Measurements from ENCODE around the gene ING5.

ING5 gene

GRCh38 chr2:241657786-241658254, 44.0 kb upstream of the ING5 start:
- no peaks in the 10 kb centered on the region for H3K9me3 ChIP-seq (ENCODE audit: insufficient read depth, low read length)
- H2AFZ ChIP-seq (ENCODE audit: low read depth, low read length, severe bottlenecking): no peak overlapping the region
- H3K4me2 ChIP-seq (ENCODE audit: low read depth, low read length, poor library complexity, severe bottlenecking): no peak overlapping the region
- H3K79me2 ChIP-seq (ENCODE audit: insufficient read depth, low read length): no peaks in the 10 kb centered on the region
- H3K4me3 ChIP-seq (ENCODE audit: insufficient read depth, low read length, poor library complexity, severe bottlenecking): no peak overlapping the region
- 0 out of 2 replicates have a peak, but pooled peaks cover 3% of the 10 kb centered on the region for H3K36me3 ChIP-seq (ENCODE audit: low read length)
- H3F3A ChIP-seq (ENCODE audit: insufficient read depth): no peaks in the 10 kb centered on the region
- TF ChIP-seq EZH2phosphoT487 (conservative IDR thresholded peaks at IDR 0.05; ENCODE audit: low read length) (no peak), CTCF (IDR thresholded peaks at IDR 0.05; ENCODE audit: insufficient read depth, low read length, poor library complexity, severe bottlenecking) (no peak)
- H3K27me3 ChIP-seq (ENCODE audit: low read length): no peaks in the 10 kb centered on the region
- H3K27ac ChIP-seq (ENCODE audit: low read depth, low read length): no peak overlapping the region
- H4K20me1 ChIP-seq (ENCODE audit: low read depth, low read length): no peaks in the 10 kb centered on the region
- H3K9ac ChIP-seq (ENCODE audit: low read length): no peak overlapping the region
- H3K9me2 ChIP-seq (replicated peaks; ENCODE audit: insufficient read depth, low read length): no peaks in the 10 kb centered on the region

GRCh38 chr2:241658296-241658695, 43.5 kb upstream of the ING5 start:
- Histone ChIP-seq H4K20me1 (ENCODE audit: low read depth, low read length) (no peaks in the 10 kb centered on the region), H3K27ac (ENCODE audit: low read depth, low read length) (no peak overlapping the region), H2AFZ (ENCODE audit: low read depth, low read length, severe bottlenecking) (no peak overlapping the region), H3K4me2 (ENCODE audit: low read depth, low read length, poor library complexity, severe bottlenecking) (no peak overlapping the region), H3K9me3 (ENCODE audit: insufficient read depth, low read length) (no peaks in the 10 kb centered on the region), H3K79me2 (ENCODE audit: insufficient read depth, low read length) (no peaks in the 10 kb centered on the region), H3K27me3 (ENCODE audit: low read length) (no peaks in the 10 kb centered on the region), H3K9me2 (replicated peaks; ENCODE audit: insufficient read depth, low read length) (no peaks in the 10 kb centered on the region), H3F3A (ENCODE audit: insufficient read depth) (no peaks in the 10 kb centered on the region; the same call in 1 of the 2 replicates), H3K4me3 (ENCODE audit: insufficient read depth, low read length, poor library complexity, severe bottlenecking) (no peak overlapping the region), H3K9ac (ENCODE audit: low read length) (no peak overlapping the region), H3K36me3 (ENCODE audit: low read length) (0 out of 2 replicates have a peak, but pooled peaks cover 3% of the 10 kb centered on the region)
- TF ChIP-seq CTCF (IDR thresholded peaks at IDR 0.05; ENCODE audit: insufficient read depth, low read length, poor library complexity, severe bottlenecking) (no peak), EZH2phosphoT487 (conservative IDR thresholded peaks at IDR 0.05; ENCODE audit: low read length) (no peak)

GRCh38 chr2:241659150-241659739, 42.6 kb upstream of the ING5 start:
- Histone ChIP-seq H4K20me1 (ENCODE audit: low read depth, low read length) (no peaks in the 10 kb centered on the region), H3K9ac (ENCODE audit: low read length) (no peak overlapping the region), H3K36me3 (ENCODE audit: low read length) (no peaks in the 10 kb centered on the region), H3F3A (ENCODE audit: insufficient read depth) (no peaks in the 10 kb centered on the region; the same call in 1 of the 2 replicates), H3K27me3 (ENCODE audit: low read length) (no peaks in the 10 kb centered on the region), H3K9me3 (ENCODE audit: insufficient read depth, low read length) (no peaks in the 10 kb centered on the region), H3K79me2 (ENCODE audit: insufficient read depth, low read length) (no peaks in the 10 kb centered on the region), H3K4me2 (ENCODE audit: low read depth, low read length, poor library complexity, severe bottlenecking) (no peak overlapping the region), H2AFZ (ENCODE audit: low read depth, low read length, severe bottlenecking) (no peak overlapping the region), H3K4me3 (ENCODE audit: insufficient read depth, low read length, poor library complexity, severe bottlenecking) (no peak overlapping the region), H3K27ac (ENCODE audit: low read depth, low read length) (no peak overlapping the region), H3K9me2 (replicated peaks; ENCODE audit: insufficient read depth, low read length) (no peaks in the 10 kb centered on the region)
- TF ChIP-seq EZH2phosphoT487 (conservative IDR thresholded peaks at IDR 0.05; ENCODE audit: low read length): no peak
- peak; percentile 35 for TF ChIP-seq CTCF (IDR thresholded peaks at IDR 0.05; ENCODE audit: insufficient read depth, low read length, poor library complexity, severe bottlenecking)
